Measurements from ENCODE around the gene NDUFS5. TPM values are rescaled to one million over a fixed set of nuclear protein-coding genes. Genes with fewer than 3 reads are reported as not detected.

Gene NDUFS5
- total RNA-seq, 1 donor from 2014 or later, result 79.3 TPM

DNA sequence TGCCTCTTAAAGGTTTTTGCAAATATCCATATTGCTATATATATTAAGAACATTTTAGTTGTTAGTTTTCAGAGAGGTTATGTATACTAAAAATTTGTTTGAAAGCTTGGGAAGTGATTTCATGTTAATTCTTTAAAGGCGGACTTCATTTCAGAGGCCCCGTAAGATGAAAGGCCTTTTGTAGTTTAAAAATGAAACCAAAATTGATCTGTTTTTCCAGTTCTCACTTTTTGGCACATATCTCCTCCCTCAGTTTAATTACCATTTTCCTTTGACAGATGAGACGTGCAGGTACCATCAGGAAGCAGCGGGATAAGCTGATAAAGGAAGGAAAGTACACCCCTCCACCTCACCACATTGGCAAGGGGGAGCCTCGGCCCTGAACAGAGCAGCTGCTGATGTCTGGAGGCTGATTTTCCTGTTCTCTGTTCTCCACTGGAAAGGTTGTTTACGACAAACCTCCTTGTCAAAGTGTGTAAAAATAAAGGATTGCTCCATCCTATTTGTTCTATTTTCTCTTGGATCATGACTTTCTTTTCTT is 8.0 kb downstream of the NDUFS5 start:
- H3K4me1 Mint-ChIP-seq, result peaks cover 2% of the 10 kb centered on the region
- H3K4me3 Mint-ChIP-seq, result no peak overlapping the region
- no peaks in the 10 kb centered on the region for H3K27me3 Mint-ChIP-seq
- ChIA-PET CTCF (no interaction called here), POLR2A (no interaction called here)
- intact Hi-C loops (cut with micrococcal nuclease), result no loop called here
- no peaks in the 10 kb centered on the region for H3K9me3 Mint-ChIP-seq
- H3K36me3 Mint-ChIP-seq (ENCODE audit: low read depth), result peaks cover 51% of the 10 kb centered on the region
- ATAC-seq (ENCODE audit: low read depth) (no peak), DNase-seq (no peak)
- H3K27ac Mint-ChIP-seq, result no peak overlapping the region
- TF ChIP-seq, protein P1, sequence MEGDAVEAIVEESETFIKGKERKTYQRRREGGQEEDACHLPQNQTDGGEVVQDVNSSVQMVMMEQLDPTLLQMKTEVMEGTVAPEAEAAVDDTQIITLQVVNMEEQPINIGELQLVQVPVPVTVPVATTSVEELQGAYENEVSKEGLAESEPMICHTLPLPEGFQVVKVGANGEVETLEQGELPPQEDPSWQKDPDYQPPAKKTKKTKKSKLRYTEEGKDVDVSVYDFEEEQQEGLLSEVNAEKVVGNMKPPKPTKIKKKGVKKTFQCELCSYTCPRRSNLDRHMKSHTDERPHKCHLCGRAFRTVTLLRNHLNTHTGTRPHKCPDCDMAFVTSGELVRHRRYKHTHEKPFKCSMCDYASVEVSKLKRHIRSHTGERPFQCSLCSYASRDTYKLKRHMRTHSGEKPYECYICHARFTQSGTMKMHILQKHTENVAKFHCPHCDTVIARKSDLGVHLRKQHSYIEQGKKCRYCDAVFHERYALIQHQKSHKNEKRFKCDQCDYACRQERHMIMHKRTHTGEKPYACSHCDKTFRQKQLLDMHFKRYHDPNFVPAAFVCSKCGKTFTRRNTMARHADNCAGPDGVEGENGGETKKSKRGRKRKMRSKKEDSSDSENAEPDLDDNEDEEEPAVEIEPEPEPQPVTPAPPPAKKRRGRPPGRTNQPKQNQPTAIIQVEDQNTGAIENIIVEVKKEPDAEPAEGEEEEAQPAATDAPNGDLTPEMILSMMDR (IDR thresholded peaks at IDR 0.05), result no peak

DNA sequence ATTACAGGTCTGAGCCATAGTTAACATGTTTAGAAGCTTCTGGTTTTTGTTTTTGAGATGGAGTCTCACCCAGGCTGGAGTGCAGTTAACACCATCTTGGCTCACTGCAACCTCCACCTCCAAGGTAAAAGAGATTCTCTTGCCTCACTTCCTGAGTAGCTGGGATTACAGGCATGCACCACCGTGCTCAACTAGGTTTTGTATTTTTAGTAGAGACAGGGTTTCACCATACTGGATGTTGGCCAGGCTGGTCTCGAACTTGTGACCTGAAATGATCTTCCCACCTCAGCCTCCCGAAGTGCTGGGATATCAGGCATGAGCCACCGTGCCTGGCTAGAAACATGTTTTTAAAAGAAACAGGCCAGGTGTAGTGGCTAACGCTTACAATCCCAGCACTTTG is 10.5 kb downstream of the NDUFS5 start:
- Mint-ChIP-seq H3K4me1 (peaks cover 2% of the 10 kb centered on the region), H3K36me3 (ENCODE audit: low read depth) (peaks cover 49% of the 10 kb centered on the region), H3K27ac (no peak overlapping the region), H3K27me3 (no peaks in the 10 kb centered on the region), H3K9me3 (no peaks in the 10 kb centered on the region), H3K4me3 (no peak overlapping the region)
- intact Hi-C loops (cut with micrococcal nuclease), result no loop called here
- POLR2A ChIA-PET, result no interaction called here
- no peak for DNase-seq
- no peak for ATAC-seq (ENCODE audit: low read depth)
- CTCF ChIA-PET, result no interaction called here
- TF ChIP-seq, protein P1 (IDR thresholded peaks at IDR 0.05), result no peak

DNA sequence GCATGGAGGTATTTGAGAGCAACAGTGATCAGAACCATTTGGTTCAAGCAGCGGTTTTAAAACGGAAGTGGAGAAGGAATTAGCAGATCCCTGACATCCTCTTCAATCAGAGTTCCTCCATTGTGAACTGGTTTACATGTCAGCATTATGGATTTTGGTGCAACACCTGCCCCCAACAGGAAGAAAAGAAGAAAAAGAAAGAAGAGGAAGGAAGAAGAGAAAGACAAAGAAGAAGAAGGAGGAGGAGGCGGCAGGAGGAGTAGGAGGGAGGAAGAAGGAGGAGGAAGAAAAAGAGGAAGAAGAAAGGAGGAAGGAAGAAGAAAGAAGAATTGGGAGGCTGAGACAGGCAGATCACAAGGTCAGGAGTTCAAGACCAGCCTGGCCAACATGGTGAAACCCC is 17.4 kb downstream of the NDUFS5 start:
- Mint-ChIP-seq H3K27ac (peak overlapping the region; percentile 41), H3K4me3 (no peak overlapping the region), H3K4me1 (peaks cover 23% of the 10 kb centered on the region), H3K9me3 (no peaks in the 10 kb centered on the region), H3K36me3 (ENCODE audit: low read depth) (peaks cover 28% of the 10 kb centered on the region), H3K27me3 (no peaks in the 10 kb centered on the region)
- CTCF ChIA-PET, result no interaction called here
- POLR2A ChIA-PET, result no interaction called here
- intact Hi-C loops (cut with micrococcal nuclease), result no loop called here
- TF ChIP-seq, protein P1 (IDR thresholded peaks at IDR 0.05), result no peak
- ATAC-seq (ENCODE audit: low read depth), result no peak
- no peak for DNase-seq

DNA sequence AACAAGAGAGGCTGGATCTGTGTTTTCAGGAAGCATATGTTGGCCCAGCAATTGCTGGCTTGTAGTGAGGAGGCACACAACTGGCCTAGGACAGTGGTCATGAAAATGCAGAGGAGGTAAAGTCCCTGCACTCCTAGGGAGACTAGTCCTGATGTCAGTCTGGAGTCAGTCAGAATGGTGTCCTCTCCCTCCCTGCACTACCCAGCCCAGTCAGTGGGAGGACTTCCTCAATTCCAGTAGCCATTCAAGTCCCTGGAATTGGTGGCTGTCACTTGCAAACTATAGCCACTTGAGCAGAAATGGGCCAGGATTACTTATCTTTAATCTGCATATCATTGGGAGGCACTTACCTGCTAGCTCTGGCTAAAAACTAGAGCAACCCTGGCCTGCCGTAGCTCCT is 18.6 kb downstream of the NDUFS5 start:
- ATAC-seq (ENCODE audit: low read depth), result no peak

DNA sequence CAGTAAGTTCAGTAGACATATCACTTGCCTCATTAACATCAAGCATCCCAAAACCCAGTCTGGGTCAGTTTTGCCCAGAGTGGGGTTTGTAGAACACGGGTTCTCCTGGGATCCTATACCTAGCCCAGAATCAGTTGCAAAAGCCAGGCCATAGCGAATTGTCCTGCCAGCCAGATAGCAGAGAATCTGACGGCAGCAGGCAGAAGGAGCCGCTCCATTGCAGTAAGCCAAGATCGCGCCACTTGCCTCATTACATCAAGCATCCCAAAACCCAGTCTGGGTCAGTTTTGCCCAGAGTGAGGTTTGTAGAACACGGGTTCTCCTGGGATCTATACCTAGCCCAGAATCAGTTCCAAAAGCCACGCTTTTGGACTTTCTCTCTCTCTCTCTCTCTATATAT is 19.1 kb downstream of the NDUFS5 start:
- ATAC-seq (ENCODE audit: low read depth), result no peak
- Mint-ChIP-seq H3K36me3 (ENCODE audit: low read depth) (peaks cover 28% of the 10 kb centered on the region), H3K27me3 (no peaks in the 10 kb centered on the region), H3K9me3 (no peaks in the 10 kb centered on the region), H3K4me1 (peaks cover 30% of the 10 kb centered on the region), H3K27ac (no peak overlapping the region), H3K4me3 (no peak overlapping the region)
- TF ChIP-seq, protein P1 (IDR thresholded peaks at IDR 0.05), result no peak
- CTCF ChIA-PET, result no interaction called here
- POLR2A ChIA-PET, result interaction anchor here (0.6 kb wide), 1 partner anchor 370 kb away, joined by 5 read pairs; no protein-coding TSS in a partner anchor
- DNase-seq, result no peak
- intact Hi-C loops (cut with micrococcal nuclease), result no loop called here

More for the DNA sequence above, 18.6 kb downstream of the NDUFS5 start:
- ChIA-PET POLR2A (no interaction called here), CTCF (no interaction called here)
- Mint-ChIP-seq H3K4me1 (peaks cover 30% of the 10 kb centered on the region), H3K36me3 (ENCODE audit: low read depth) (peaks cover 28% of the 10 kb centered on the region), H3K9me3 (no peaks in the 10 kb centered on the region), H3K4me3 (no peak overlapping the region), H3K27ac (peak overlapping the region; percentile 5), H3K27me3 (no peaks in the 10 kb centered on the region)
- TF ChIP-seq, protein P1 (IDR thresholded peaks at IDR 0.05), result no peak
- DNase-seq, result no peak
- intact Hi-C loops (cut with micrococcal nuclease), result no loop called here

Measured in activated B cell treated with CpG ODN at 0.5 μM for 24 hours (primary cell).